HG03103 (cell line): Measurements from ENCODE around the gene C7.
A peak's percentile ranks its signal among the peaks of the same experiment; 100 is the strongest.
"Not testable (repeated sequence)": the region's sequence is repeated elsewhere in the genome, so short reads cannot be mapped to it uniquely, and the experiment has no call there.

Experiments
- ATAC-seq: cut with Tn5 transposase; IDR thresholded peaks from one replicate; pipeline ENCODE4 v1.9.1; 2021; ENCODE audit warnings: low read depth; ENCODE audit not compliant: unreplicated experiment

Gene C7

DNA sequence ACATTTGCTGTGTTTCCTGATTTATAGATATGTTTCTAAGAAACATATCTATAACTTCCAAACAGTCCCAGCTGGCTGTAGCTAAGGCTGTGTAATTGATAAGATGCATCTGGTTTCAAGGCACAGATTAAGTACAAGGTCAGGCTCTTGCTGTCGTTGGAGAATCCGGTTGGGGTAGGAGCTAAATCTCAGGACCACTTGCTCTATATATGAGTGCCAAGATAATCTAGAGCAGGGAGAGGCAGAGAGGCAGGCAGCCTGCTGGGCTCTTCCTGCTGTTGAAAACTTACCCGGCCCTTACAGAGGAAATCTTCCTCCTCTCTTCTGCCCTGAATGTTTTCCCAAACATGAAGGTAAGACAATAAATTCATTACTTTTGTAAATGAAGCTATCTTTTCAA is at the start of gene C7:
TSS of gene C7 (plus strand) at position 234 of the 400 bp plus-strand sequence. CDS start at position 348, 114 bp downstream.
- ATAC-seq: no peak

DNA sequence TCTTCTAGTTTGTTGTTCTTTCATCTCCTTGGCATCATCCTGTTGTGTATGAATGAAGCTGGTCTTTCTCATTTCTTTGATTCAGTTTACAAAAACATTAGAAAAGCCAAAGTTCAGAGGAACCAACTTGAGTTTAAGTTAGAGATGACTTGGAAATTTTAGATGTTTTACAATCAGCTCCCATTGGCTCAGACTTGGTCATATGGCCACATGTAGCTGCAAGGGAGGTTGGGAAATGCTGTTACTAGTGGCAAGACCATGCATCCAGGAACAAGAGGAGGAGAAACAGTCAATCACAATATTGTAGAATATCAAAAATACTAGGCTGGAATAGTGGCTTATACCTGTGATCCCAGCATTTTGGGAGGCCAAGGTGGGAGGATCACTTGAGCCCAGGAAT is 48.6 kb upstream of the C7 start:
- no peak for ATAC-seq

DNA sequence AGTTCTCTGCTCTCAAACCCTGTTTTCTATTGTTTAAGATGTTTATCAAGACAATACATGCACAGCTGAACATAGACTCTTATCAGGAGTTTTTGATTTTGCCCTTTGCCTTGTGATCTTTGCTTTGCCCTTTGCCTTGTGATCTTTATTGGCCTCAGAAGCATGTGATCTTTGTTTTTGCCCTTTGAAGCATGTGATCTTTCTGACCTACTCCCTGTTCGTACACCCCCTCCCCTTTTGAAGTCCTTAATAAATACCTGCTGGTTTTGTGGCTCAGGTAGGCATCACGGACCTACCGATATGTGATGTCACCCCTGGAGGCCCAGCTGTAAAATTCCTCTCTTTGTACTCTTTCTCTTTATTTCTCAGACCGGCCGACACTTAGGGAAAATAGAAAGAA is 44.3 kb upstream of the C7 start:
- ATAC-seq: not testable (repeated sequence)

DNA sequence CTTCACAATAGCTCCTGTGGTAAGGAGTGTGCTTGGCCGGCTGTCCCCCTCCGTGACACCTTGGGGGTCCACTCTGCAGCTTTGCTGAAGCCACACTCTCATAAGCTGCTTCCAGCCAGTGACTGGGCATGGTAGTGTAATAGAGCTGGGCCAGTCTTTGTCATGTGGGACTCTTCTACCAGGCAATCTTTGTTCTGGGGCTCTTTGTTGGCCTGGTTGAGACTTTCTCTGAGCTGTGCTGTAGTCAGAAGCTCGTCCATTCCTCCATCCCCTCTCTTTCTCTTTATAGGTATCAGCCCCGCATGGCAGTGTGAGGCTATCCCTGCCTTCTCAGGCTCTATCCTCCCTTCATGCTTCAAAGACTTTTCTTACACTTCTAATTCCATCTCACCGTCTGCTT is 42.5 kb upstream of the C7 start:
- ATAC-seq: no peak

DNA sequence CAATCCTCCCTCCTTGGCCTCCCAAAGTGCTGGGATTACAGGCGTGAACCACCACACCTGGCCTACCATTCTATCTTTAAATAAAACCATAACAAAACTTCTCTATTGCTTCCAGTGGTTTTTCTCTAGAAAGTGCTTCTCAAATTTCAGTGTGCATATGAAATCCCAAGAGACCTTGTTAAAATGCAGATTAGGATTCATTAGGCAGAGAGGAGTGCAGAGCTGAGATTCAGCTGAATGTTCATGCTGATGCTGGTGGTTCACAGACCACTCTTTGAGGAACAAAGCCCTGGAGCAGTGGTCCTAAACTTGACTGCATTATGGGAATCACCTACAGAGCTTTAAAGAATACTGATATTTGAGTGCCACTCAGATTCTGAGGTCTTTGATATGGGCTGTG is 39.9 kb upstream of the C7 start:
- ATAC-seq: no peak

DNA sequence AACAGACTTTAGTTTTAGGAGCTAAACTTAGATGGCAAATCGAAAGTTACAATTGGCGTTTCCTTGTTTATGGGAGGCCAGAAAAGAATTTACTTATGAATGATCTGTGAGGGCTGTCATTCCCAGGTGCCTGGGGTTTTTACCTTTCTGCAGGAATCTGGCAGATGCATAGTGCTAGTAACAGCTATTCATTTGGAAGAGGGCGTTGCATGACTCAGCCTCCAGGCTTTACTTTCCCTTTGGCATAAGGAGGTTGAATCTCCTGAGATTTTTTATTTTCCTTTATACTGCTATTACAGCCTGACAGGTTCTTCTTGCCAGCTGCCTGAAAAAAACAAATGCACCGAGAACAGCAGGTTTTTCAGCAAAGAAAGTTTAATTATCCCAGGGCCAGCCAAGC is 38.1 kb upstream of the C7 start:
- no peak for ATAC-seq

DNA sequence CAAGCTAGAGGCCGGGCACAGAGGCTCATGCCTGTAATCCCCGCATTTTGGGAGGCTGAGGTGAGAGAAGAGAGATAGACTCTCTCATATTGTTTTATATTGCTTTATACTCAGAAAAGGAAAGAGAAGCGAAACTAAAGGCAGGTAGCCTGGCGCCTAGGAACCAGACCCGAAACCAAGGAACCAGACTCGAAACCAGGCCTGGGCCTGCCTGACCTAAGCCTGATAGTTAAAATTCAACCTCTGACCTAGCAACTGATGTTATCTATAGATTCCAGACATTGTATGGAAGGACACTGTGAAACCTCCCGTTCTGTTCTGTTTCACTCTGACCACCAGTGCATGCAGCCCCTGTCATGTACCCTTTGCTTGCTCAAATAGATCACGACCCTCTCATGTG is 37.0 kb upstream of the C7 start:
- not testable (repeated sequence) for ATAC-seq

DNA sequence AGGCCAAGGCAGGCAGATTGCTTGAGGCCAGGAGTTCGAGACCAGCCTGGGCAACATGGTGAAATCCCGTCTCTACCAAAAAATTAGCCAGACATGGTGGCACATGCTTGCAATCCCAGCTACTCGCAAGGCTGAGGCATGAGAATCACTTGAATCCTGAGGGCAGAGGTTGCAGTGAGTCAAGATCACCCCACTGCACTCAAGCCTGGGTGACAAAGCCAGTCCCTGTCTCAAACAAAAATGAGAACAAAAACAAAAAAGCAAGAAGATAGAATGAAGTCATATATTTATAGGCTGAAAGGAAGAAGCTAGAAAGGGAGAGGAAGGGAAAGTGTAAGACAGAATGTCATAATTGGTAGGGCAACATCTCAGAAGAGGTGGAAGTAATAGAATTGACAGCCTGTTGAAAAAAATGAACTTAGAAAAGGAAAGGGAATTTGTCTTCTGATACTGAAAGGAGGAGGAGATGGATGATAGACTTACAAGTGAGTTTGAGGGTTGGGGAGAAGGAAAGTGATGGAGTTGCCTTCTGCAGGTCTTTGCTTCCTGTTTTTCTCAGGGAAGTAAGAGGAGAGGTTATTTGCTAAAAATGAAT is 35.9 kb upstream of the C7 start:
- no peak for ATAC-seq

DNA sequence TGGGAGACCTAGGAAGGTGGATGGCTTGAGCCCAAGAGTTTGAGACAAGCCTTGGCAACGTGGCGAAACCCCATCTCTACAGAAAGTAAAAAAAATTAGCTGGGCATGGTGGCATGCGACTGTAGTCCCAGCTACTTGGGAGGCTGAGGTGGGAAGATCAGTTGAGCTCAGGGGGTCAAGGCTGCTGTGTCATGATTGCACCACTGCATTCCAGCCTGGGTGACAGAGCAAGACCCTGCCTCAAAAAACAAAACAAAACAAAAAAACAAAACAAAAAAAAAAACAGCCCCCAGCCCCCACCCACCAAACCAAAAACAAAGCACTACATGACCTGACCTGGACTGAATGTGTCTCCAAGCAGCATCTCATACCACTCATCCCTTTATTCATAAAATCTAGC is 33.3 kb upstream of the C7 start:
- ATAC-seq: no peak

DNA sequence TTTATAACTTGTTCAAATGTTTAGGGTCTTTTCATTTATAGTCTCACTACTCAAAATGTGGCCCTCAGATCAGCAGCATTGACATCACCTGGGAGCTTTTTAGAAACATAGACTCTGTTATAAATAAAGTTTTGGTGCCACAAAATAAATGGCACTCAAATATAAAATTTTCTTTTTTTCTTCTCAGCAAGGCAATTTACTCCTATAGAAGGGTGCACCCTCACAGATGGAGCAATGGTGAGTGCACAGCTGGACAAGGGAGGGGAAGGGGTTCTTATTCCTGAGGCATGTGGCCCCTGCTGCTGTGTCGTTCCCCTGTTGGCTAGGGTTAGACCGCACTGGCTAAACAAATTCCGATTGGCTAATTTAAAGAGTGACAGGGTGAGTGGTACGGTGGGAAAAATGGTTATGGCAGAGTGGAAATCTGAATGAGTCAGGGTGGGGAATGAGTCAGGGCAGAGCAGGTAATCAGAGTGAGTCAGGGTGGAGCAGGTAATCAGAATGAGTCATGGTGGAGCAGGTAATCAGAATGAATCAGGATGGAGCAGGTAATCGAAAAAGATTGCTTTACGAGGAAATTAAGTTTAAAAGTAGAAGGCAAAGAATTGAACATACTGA is 31.8 kb upstream of the C7 start:
- no peak for ATAC-seq

DNA sequence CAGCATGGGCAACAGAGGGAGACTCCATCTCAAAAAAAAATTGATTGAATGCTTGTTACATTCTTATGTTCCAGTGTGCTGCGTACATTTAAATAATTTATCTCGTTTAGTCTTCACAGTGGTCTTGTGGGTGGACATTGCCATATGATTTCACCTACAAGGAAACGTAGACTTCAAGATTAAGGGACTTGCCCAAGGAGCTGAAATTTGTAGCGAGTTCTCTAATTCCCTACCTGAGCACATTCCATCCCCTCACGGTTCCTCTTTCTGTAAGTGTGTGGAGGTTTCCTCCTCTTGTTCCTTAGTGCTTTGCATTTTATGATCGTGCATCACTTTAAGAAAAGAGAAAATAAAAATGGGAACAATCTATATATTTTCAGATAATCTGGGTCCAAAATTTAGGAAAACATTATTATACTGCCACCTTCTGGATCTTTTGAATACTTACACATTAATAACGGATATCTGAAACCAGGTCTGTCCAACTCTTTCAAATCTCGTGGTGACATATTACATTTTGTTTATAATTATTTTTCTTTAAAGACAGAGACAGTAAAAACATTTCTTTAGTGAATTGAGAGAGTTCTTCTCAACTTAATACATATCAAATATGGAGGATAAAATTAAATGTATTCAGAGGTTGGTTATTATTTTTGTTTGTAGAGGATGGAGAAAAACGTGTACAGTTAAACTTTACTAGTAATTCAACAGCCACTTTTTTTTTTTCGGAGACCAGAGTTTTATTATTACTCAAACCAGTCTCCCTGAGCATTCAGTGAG is 29.9 kb upstream of the C7 start:
- no peak for ATAC-seq

DNA sequence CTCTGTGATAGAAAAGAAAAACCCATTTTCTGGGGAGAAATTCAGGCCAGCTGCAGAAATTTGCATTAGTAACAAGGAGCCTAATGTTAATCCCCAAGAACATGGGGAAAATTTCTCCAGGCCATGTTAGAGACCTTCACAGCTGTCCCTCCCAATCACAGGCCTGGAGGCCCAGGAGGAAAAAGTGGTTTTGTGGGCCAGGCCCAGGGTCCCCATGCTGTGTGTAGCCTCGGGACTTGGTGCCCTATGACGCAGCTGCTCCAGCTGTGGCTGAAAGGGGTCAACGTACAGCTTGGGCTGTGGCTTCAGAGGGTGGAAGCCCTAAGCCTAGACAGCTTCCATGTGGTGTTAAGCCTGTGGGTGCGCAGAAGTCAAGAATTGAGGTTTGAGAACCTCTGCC is 27.0 kb upstream of the C7 start:
- ATAC-seq: no peak

DNA sequence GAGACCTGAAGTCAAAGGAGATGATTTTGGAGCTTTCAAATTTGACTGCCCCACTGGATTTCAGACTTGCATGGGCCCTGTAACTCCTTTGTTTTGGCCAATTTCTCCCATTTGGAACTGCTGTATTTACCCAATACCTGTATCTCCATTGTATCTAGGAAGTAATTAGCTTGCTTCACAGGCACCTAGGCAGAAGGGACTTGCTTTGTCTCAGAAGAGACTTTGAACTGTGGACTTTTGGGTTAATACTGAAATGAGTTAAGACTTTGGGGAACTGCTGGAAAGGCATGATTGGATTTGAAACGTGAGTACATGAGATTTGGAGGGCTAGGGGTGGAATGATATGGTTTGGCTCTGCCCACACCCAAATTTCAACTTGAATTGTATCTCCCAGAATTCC is 26.2 kb upstream of the C7 start:
- ATAC-seq: not testable (repeated sequence)

DNA sequence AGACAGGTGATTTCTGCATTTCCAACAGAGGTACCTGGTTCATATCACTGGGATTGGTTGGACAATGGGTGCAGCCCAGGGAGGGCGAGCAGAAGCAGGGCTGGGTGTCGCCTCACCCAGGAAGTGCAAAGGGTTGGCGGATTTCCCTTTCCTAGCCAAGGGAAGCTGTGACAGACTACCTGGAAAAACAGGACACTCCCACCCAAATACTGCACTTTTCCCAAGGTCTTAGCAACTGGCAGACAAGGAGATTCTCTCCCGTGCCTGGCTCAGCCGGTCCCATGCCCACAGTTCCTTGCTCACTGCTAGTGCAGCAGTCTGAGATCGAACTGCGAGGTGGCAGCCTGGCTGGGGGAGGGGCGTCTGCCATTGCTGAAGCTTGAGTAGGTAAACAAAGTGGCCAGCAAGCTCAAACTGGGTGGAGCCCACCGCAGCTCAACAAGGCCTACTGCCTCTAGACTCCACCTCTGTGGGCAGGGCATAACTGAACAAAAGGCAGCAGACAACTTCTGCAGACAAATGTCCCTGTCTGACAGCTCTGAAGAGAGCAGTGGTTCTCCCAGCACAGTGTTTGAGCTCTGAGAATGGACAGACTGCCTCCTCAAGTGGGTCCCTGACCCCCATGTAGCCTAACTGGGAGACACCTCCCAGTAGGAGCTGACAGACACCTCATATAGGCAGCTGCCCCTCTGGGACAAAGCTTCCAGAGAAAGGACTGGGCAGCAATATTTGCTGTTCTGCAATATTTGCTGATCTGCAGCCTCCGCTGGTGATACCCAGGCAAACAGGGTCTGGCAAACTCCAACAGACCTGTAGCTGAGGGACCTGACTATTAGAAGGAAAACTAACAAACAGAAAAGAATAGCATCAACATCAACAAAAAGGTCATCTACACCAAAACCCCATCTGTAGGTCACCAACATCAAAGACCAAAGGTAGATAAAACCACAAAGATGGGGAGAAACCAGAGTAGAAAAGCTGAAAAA is 13.6 kb upstream of the C7 start:
- not testable (repeated sequence) for ATAC-seq

DNA sequence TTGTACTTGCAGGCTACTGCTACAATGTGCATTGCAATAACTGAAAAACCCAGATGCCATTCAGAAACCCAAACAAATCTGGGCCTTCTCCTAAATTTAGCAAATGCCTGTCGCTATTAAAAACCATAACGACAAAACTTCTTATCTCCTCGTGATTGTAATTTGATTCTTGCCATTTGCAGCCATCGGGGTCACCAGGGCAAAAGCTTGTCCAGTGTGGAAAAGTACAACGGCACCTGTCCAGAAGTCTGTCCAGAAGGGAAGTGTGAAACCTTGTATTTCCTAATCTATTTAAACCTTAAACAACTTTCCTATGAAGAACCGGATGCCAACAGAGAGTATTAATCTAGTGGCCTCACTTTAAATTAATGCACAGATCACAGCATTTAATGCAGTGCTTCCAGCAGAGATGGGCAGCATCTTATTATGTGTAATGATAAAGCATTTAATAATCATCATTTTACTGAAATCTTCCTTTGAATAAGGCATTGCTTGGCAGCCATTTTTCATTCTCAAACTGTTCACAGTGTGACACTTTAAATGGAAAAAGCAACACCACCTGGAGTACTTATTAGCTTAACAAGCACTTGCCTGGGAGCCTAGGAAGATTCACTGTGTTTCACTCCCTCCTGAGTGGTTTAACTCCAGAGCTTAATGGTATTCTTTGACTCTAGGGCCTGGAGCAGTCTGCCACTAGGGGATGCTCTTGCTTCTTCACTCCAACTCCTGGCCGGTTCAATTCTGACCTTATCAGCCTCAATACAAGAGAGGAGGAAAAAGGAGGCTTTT is 4.9 kb upstream of the C7 start:
- peak; percentile 86 for ATAC-seq

DNA sequence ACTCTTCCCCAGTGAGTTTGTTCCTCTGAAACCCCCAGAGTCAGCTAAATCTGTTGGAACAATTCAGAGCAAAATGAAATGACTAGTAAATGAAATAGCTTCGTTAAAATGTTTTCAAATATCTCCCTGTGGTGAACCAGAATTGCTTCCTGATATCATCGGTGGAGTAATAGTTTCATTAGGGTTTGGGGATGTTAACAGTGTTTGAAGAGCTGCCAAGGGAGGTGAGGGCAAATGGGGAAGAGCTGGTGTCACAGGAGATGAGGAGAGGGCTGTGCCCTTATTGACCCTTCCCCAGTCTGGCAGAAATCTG is 4.3 kb upstream of the C7 start:
- no peak for ATAC-seq

DNA sequence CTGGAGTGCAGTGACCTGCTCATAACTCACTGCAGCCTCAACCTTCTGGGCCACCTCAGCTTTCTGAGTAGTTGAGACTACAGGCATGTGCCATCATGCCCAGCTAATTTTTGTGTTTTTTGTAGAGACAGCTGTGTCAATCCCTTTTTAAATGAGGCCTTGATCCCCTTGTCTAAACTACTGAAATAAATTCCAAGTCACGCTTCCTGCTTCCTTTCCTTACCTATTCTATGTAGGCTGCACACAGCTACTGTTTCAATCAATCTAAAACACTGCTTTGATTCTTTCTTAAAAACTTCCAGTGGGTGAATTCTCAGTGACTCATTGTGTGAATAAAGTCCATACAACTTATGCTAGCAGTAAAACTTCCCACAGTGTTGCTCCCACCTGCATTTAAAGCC is 2.9 kb upstream of the C7 start:
- no peak for ATAC-seq

DNA sequence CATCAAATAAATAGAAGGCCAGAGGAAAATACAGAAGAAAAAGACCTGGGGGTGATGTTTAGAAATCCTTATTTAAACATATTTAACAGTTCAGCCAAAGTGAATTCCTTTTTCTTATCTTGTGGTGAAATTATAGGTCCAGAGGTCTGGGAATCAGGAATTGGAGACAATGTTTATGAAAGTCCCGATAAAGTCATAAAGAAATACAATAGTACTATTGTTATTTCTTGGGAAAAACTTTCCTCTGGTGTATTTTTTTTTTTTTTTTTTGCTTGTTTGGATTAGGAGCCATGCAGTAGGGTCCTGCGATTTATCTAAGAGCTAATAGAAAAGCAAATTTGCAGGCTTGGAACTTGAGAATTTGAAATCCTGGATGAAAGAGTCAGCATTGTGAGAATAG is 426 bp downstream of the C7 start:
- no peak for ATAC-seq

DNA sequence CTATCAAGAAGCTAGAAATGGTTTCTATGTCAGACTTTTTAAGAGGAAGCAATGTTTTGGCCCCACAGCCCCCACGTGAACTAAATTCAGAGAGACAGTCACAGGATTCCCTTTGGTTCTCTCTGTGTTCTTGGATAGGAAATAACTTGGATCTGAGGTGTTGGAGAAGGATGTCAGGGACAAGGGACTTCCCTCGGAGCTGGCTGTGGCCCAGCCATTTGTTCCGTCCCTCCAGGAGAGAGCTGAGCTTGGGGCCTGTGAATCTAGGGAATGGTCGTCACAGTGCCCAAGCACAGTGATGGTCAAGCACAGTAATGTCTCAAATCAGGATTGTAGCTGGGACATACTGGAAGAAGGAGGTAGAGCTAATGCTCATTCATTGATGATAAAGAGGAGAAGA is 2.0 kb downstream of the C7 start:
- no peak for ATAC-seq

DNA sequence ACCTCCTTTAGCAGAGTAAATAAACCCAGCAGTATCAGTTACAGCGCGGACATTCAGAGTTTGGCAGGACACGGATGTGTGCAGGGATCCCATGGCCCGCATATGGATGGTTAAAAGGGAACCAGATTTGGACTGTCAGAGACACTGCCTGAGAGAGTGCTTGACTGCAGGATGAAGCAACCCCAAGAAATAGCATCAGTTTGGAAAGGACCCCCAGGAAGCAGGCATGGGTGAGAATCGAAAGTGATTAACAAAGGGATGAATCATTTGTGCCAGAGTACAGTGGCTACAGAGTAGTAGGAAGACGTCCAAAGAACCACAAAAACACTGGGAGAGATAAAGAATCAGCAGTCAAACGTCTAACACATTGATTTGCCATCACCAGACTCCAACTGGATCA is 5.5 kb downstream of the C7 start:
- ATAC-seq: no peak
